Measurements from ENCODE around the gene PHF24.
"Not testable (repeated sequence)": the region's sequence is repeated elsewhere in the genome, so short reads cannot be mapped to it uniquely, and the experiment has no call there.

Gene PHF24

GRCh38 chr9:34957492-34958410, at the start of gene PHF24:
Gene PHF24, plus strand, starts transcription at chr9:34958285. Its CDS starts 13,014 bp downstream, at chr9:34971299.
- in situ Hi-C loops (cut with HindIII; ENCODE audit: low sequenced_read_pairs) = no loop called here

GRCh38 chr9:34927061-34927460, 31.0 kb upstream of the PHF24 start:
- in situ Hi-C loops (cut with HindIII; ENCODE audit: low sequenced_read_pairs) = no loop called here

- in situ Hi-C loops (cut with HindIII; ENCODE audit: low sequenced_read_pairs) = no loop called here
Measured at GRCh38 chr9:34928921-34929320, 29.2 kb upstream of the PHF24 start.

- in situ Hi-C loops (cut with HindIII; ENCODE audit: low sequenced_read_pairs) = no loop called here
Measured at GRCh38 chr9:34929506-34930102, 28.5 kb upstream of the PHF24 start.

- in situ Hi-C loops (cut with HindIII; ENCODE audit: low sequenced_read_pairs) = not testable (repeated sequence)
Measured at GRCh38 chr9:34939989-34940388, 18.1 kb upstream of the PHF24 start.

- in situ Hi-C loops (cut with HindIII; ENCODE audit: low sequenced_read_pairs) = no loop called here
Measured at GRCh38 chr9:34948451-34948850, 9.6 kb upstream of the PHF24 start.

GRCh38 chr9:34954225-34954624, 3.9 kb upstream of the PHF24 start:
- in situ Hi-C loops (cut with HindIII; ENCODE audit: low sequenced_read_pairs) = no loop called here

- in situ Hi-C loops (cut with HindIII; ENCODE audit: low sequenced_read_pairs) = not testable (repeated sequence)
Measured at GRCh38 chr9:34956066-34956465, 2.0 kb upstream of the PHF24 start.

- in situ Hi-C loops (cut with HindIII; ENCODE audit: low sequenced_read_pairs) = no loop called here
Measured at GRCh38 chr9:34956648-34957047, 1.4 kb upstream of the PHF24 start.

- in situ Hi-C loops (cut with HindIII; ENCODE audit: low sequenced_read_pairs) = no loop called here
Measured at GRCh38 chr9:34958411-34958982, 412 bp downstream of the PHF24 start.

- in situ Hi-C loops (cut with HindIII; ENCODE audit: low sequenced_read_pairs) = no loop called here
Measured at GRCh38 chr9:34959461-34959860, 1.4 kb downstream of the PHF24 start.

GRCh38 chr9:34961574-34962490, 3.7 kb downstream of the PHF24 start:
- in situ Hi-C loops (cut with HindIII; ENCODE audit: low sequenced_read_pairs) = no loop called here

- in situ Hi-C loops (cut with HindIII; ENCODE audit: low sequenced_read_pairs) = no loop called here
Measured at GRCh38 chr9:34962546-34962945, 4.5 kb downstream of the PHF24 start.

GRCh38 chr9:34963552-34963951, 5.5 kb downstream of the PHF24 start:
- in situ Hi-C loops (cut with HindIII; ENCODE audit: low sequenced_read_pairs) = no loop called here

- in situ Hi-C loops (cut with HindIII; ENCODE audit: low sequenced_read_pairs) = no loop called here
Measured at GRCh38 chr9:34964458-34964857, 6.4 kb downstream of the PHF24 start.

- in situ Hi-C loops (cut with HindIII; ENCODE audit: low sequenced_read_pairs) = no loop called here
Measured at GRCh38 chr9:34971146-34971811, 13.2 kb downstream of the PHF24 start.

GRCh38 chr9:34974664-34975063, 16.6 kb downstream of the PHF24 start:
- in situ Hi-C loops (cut with HindIII; ENCODE audit: low sequenced_read_pairs) = no loop called here

GRCh38 chr9:34976441-34976840, 18.4 kb downstream of the PHF24 start:
- in situ Hi-C loops (cut with HindIII; ENCODE audit: low sequenced_read_pairs) = no loop called here

- in situ Hi-C loops (cut with HindIII; ENCODE audit: low sequenced_read_pairs) = no loop called here
Measured at GRCh38 chr9:34976992-34977391, 18.9 kb downstream of the PHF24 start.

- in situ Hi-C loops (cut with HindIII; ENCODE audit: low sequenced_read_pairs) = no loop called here
Measured at GRCh38 chr9:34980181-34980761, 22.2 kb downstream of the PHF24 start.
